GM21528 (cell line): ENCODE results near the gene MINDY3.

Experiments used
- ATAC-seq: cut with Tn5 transposase; IDR thresholded peaks from one replicate; pipeline ENCODE4 v1.9.1; 2021; ENCODE audit warnings: mild to moderate bottlenecking, moderate library complexity; ENCODE audit not compliant: unreplicated experiment, low FRiP score

Gene MINDY3

DNA sequence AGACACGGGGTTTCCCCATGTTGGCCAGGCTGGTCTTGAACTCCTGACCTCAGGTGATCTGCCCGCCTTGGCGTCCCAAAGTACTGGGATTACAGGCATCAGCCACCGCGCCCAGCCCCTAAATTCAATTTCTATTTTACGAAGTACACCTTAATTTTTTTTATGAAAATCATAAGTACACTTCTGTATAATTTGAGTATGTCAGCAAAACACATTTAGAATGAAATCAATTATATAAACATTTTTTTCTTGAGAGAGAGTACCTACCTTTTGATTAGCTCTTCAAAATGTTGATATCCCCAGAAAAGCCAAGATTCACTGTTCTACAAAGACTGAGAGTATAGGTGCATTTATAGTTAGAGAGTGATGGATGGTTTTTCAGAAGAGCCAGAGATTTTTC lies 120.0 kb downstream of the MINDY3 start:
- no peak for ATAC-seq

DNA sequence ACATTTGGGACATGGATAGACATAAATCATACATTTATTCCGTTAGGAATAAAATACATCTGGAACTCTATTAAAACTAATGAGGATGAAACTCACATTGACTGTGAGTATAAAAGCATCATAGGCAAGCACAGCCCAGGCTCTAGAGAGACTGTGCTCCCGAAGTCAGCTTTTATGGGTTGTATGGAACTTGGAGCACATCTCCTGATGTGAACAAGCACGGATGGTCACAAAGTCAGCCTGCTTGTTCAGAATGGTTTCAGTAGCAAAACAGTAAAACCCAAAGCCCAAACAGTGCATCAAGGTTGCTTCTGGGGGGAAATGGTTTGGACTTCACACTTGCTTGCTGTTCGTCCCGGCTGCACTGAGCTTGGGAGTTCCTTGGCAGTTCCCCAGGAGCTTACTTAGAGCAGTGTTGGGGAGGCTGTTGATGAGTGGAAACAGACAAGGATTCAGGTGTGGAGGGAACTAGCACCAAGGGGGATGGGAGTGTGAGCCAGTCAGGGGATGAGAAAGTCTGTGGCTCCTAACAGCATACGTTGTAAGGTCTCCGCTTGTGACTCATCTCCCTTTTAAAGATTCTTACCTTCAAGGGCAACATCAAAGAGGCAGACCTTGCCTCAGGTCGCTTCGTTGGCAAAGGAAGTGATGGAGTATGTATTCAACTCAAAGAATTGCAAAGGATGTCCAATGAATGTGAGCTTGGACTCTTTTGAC lies 120.9 kb downstream of the MINDY3 start:
- ATAC-seq, result no peak

DNA sequence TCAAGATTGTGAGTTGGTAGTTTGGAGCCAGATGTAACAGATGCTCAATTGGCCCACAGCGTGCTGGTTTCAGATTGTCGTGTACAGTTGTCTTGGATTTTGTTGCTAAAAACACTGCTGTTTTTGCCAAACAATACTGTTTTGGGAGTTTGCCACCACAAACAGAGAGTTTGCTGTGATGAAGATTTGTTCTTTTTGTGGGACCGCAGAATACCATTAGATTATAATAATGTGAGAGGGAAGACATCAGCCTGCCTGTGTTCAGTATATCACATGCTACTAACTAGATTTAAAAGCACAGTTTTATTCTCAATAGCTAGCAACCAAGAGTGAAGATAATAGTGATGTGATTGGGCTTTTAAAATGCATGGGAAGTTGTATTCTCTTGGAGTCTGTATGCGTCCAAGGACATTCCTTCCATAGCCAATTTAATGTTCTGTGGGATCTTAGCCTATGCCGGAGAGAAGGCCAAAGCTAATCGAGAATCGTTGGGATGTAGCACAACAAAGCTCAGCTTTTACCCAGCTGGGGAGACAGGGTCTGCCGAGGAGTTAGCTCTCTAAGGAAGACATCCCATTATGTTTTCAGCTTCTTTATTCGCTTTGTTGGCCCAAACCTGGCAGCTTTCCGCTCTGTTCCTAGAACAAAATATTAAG lies 121.9 kb downstream of the MINDY3 start:
- ATAC-seq, result no peak

DNA sequence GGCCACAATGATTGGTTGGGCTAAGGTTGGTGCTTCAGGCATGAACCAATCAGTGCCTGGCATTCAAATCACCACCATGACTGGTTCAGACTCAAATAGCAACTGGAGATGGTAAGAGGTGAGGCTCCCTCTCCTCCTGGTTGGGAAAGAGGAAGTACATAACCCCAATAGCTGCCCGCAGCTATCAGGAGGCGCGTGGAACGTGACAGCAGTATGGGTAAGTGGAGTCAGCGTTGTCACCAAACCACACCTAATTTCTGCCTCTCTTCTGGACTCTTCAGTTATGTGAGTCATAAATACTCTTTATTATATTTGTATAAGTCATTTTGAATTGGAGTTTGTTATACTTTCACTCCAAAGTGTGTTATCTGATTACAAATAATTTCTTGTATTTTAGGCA lies 122.7 kb downstream of the MINDY3 start:
- ATAC-seq, result no peak

- no peak for ATAC-seq
Measured at GRCh38 chr10:15735763-15736162, 124.5 kb downstream of the MINDY3 start.

DNA sequence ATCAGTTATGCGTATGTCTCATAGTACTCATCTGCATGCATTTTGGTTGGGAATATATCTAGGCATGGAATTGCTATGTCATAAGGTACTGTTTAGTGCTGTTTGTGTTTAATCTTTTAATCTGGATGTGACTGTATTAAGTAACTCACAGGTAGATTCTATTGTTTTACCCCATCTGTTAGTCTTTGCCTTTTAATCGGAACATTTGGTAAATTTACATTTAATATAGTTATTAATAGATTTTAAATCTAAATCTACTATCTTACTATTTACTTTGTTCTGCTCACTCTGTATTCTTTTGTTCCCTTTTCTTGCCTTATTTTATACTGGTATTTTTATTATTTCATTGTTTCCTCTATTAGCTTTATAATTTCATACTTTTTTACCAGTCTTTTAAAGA lies 130.0 kb downstream of the MINDY3 start:
- no peak for ATAC-seq

- no peak for ATAC-seq
Measured at GRCh38 chr10:15729890-15730289, 130.4 kb downstream of the MINDY3 start.
